Measurements from ENCODE around the gene ACP3. TPM values are rescaled to one million over a fixed set of nuclear protein-coding genes. Genes with fewer than 3 reads are reported as not detected.
A peak's percentile ranks its signal among the peaks of the same experiment; 100 is the strongest.

The ACP3 gene
- total RNA-seq, 1 experiment from 2014 or later = not detected

DNA sequence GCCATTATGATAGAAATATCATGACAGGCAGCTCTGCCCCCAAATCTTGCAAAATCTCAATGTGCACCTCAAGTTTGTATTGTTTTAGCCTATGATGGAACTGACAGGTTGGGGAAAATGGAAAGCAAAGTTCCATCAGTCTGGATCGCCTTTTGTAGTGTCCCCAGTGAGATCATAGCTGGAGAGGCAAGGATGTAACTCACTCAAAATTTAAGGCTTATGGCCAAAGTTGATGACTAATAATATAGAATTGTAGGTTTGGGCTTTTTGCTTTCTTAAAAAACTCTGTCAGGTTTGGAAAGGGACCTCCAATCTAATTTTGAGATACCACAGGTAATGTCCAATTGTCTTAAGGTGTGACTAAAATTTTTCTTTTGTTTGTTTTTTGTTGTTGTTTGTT lies 1.4 kb upstream of the ACP3 start:
- DNase-seq (ENCODE audit: low spot score) = no peak

DNA sequence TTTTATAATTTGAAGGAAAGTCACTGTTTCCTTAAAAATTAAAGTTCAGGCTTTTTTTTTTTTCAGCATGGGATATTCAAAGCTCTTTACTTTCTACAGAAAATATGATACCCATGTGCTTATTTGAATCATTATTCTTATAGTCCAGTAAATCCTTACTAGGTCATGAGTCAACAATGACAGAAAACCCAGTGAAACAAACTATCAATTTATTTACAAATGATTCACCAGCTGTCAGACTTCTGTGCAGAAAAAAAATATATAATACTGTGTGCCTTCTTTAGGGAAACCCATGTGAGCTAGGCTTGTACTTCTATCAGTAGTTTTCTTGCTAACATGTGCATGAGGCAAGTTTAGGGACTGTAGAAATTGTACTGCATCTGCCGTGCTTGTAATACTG lies 1.2 kb downstream of the ACP3 start:
- no peak for DNase-seq (ENCODE audit: low spot score)

DNA sequence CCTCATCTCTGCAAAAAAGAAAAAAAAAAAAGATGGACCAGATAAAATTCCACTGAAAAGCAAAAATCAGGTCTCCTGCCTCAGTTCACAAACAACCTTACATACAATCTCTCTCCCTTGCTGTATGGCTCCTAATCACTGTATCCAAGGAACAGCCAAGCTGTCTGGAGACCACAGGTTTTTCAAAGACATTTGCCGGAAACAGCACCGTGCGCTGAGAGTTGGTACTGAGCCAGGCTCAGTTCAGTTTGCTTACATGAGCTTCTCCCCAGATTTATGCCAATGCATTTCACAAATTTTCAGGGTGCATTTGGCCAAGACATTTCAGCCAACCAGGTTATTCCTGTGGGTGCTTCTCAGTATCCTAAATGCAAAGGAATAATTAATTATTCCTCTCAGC lies 4.1 kb downstream of the ACP3 start:
- no peak for DNase-seq (ENCODE audit: low spot score)

DNA sequence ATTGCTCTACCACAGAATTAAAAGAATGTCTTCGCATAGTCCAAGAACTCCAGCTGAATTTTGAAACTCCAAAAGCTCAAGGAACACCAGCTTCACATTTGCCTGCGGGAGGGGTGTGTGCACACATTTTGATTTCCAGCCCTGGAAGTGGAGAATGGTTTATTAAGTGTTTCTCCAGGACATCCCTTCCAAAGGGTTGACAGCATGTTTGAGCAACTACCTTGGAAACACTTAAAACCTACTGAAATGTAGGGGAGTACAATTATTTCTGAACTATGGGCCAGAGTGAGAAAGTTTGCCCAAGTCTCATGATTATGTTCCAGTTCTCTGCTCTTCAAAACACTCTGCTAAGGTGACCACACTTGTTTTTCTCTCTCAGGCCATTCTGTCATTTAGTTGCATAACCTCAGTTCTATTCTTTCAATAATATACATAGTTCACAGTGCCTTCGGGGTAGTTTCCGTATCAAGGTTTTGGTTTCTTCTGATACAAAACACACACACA lies 7.9 kb downstream of the ACP3 start:
- DNase-seq (ENCODE audit: low spot score) = no peak

DNA sequence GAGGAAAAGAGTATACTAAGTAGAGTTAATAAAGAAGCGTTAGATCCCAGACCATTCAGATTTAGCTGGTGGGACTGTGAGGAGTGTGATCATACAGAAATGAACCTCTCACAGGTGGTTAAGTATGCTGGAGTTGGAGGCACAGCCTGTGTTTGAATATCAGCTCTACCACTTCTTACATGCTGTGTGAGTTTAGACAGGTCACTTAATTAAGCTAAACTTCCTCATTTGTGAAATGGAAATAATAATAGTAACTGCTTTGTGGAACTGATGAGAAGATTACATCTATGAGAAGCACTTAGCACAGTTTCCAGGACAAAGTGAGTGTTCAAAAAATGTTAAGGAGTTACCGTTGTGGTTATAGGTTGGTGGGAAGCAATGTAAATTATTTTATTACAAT lies 8.4 kb downstream of the ACP3 start:
- no peak for DNase-seq (ENCODE audit: low spot score)

DNA sequence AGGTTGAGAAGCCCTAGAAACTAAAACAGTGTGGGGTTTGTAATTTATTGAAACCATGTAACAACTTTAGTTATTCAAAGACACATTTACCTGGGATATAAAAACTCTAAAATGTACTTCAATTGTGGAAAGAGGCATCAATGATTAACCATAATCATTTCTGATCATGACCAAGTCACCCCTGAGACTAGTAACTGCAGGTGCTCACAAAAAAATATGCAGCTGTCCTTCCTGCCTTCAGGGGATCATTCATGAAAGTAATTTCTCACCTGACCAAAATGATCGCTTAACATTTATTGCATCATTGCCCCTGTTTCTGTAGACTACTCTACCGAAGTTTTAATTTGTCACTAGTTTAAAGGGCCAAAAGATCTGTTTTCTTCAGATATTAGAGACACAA lies 9.0 kb downstream of the ACP3 start:
- no peak for DNase-seq (ENCODE audit: low spot score)

DNA sequence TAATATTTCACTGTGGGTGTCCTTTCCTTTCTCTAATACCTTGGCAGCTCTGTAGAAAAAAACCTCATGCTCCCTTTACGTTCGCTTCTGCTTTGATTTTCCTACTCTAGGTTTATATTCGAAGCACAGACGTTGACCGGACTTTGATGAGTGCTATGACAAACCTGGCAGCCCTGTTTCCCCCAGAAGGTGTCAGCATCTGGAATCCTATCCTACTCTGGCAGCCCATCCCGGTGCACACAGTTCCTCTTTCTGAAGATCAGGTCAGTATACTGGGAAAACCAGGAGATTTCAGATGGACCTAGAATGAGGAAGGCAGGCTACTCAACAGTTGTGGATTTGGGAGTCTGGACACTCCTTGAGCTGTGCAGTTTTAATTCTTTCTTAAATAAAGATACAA lies 14.9 kb downstream of the ACP3 start:
- DNase-seq (ENCODE audit: low spot score) = no peak

DNA sequence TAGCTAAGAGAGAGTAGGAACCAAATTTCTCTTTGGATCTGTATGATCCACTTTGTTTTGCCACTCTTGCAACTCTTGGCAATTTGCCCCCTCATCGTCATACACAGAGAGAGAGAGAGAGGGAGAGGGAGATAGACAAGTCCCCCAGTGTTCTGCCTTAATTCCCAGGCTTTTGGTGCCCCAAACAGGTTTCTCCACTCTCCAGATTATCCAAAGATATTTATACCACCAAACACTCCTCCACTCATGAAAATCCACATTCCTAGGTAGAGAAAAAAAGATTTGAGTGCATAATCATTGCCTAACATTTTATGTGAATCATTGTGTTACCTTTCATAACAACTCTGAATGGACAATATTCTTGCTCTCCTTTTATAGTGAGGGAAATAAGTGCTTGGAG lies 15.3 kb downstream of the ACP3 start:
- DNase-seq (ENCODE audit: low spot score) = no peak

DNA sequence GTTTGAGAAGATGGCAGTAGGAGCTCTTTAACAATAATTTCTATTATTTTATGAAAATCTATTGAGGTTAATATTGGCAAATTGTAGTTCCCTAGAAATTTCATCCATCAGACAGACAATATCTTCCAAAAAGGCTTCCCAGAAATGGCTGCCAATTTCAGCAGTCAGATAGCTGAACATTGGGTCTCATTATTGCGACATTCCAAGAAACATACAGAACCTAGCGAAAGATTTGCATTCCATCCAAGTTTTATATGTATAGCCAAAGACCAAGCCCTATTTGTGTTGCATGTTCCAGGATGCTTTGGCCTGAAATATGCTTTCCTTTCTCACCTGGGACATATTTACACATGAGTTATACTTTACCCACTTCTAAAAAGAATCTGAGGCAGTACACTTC lies 24.5 kb downstream of the ACP3 start:
- DNase-seq (ENCODE audit: low spot score) = no peak

DNA sequence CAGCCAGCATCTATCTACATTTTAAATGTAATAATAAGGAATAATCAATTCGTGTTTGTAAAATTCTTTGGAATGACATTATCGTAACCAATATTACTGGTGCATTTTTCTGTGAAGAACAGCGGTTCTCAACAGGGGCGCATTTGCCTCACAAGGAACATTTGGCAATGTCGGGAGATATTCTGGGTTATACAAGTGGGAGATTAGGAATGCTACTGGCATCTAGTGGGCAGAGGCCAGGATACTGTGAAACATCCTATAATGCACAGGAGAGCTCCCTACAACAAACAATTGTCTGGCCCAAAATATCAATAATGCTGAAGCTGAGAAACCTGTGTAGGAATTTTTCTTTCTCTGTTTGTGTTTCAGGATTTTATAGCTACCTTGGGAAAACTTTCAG lies 25.0 kb downstream of the ACP3 start:
- no peak for DNase-seq (ENCODE audit: low spot score)

DNA sequence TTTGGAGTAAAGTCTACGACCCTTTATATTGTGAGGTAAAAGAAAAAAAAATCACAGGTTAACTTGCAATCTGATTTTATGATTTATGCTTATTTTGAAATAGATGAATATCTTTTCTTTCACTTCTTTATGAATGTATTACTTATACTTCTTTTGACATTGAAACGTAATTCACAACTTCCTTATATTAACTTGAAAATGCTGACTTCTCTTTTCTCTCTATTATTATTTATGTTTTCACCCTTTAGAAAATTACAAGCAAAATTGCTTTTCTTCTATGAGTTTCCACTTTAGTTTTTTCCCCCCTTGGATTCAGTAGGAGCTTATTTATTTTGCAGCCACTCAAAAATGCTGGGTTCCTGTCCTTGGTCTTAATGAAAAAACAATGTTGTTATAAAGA lies 25.4 kb downstream of the ACP3 start:
- no peak for DNase-seq (ENCODE audit: low spot score)

DNA sequence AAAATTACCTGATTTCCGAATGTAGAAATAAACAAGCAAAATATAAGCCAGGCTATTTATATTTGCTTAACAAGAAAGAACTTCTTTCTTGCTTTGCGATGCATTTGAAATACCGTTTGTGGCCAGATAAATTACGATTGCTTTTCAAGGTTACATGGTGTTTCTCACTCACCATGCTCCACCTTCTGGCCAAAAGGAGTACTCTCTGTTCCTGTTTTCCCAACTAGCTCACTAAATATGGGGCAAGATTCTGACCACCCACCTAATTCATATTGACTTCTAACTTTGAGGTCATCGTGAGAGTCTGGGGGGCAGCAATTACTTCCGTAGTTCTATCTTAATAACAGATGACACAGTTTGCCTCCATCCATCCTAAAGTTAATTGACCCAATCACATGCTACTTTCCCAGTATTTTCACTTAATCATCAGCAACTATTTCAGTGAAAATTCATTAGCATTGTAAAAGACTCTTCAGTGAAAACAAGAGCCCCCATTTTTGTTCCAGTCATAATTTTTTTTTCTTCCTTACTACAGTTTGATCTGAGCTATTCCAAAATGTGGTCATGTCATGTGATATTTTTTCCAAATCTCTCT lies 25.9 kb downstream of the ACP3 start:
- peak; percentile 54 for DNase-seq (ENCODE audit: low spot score)

DNA sequence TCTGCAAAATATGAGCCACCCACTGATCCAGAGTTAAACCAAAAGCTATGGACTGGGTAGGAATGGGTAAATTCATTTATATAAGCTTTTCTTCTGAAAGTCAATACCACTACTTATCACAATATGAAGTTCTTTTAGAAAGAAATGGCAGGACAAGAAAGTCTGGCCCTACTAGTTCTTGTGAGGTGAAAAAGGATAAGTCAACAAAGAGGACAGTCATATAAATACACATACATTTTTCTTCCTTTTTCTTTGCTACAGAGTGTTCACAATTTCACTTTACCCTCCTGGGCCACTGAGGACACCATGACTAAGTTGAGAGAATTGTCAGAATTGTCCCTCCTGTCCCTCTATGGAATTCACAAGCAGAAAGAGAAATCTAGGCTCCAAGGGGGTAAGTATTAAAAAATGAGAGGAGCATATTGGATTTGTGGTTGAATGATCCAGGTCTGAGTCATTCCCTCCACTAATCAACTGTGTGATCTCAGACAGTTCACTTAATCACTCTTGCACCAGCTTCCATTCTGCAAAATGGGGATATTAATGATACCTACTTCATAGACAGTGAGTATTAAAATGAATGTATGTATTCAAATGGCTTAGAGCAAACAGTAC lies 27.6 kb downstream of the ACP3 start:
- DNase-seq (ENCODE audit: low spot score) = peak; percentile 38

DNA sequence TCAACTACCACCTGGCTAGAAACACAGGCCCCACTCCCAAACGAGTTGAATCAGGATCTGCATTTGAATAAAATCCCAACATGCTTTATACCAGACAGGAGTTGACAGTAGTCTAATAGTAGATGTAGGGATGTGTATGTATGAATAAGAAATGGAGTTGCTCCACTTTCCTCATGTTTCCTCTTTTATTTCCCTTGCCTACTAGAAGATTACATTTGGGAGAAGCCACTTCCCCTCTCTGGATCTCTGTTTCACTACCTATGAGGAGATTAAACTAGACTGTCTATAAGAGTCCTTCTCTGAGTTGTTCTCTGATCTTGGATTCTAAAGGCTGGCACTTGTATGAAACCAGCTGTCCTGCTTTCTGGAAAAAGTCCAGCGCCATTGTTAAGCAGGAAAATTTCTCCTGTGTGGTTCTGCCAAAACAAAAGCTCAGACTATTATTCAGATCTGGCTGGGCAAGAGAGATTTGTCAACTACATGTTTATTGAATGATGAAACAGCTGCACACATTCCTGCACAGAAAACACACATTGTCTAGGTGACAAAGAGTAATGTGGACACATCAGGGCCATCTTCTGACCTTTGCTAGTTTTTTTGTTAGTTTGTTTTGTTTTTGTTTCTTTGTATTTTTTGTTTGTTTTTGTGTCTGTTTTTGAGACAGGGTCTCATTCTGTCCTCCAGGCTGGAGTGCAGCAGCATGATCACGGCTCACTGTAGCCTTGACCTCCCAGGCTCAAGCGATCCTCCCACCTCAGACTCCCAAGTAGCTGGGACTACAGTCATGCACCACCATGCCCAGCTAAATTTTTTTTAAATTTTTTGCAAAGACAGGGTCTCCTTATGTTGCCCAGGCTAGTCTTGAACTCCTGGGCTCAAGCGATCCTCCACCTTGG lies 29.9 kb downstream of the ACP3 start:
- DNase-seq (ENCODE audit: low spot score) = peak; percentile 40

DNA sequence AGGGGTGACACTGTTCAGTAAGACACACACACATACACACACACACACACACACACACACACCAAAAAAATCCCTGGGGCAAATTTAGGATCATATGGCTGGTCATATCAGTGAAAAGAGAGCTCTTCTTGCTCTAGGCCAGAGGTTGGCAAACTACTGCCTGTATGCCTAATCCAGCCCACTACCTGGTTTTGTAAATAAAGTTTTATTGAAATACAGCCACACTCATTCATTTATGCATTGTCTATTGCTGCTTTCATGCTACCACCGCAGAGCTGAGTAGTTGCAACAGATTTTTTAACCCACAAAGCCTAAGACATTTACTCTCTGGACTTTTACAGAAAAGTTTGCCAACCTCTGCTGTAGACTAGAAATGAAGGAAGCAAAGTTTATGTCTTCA lies 30.6 kb downstream of the ACP3 start:
- DNase-seq (ENCODE audit: low spot score) = no peak

DNA sequence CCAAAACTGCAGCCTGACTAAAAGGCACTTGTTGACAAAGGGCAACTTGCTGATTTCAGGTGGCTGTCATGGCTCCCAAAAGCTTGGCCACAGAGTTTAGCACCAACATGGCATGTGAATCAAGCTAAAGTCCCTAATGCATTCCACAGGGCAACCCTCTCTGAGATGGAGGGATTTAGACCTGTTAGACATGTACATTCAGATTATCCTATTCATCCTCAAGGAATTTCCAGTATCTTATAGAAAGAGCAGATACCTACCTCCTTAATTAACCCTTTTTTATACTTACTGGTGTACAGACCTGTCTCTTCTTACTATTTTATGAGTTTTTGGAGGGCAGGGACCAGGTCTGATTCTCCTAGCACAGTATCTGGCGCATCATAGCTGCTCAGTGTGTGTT lies 31.3 kb downstream of the ACP3 start:
- no peak for DNase-seq (ENCODE audit: low spot score)

DNA sequence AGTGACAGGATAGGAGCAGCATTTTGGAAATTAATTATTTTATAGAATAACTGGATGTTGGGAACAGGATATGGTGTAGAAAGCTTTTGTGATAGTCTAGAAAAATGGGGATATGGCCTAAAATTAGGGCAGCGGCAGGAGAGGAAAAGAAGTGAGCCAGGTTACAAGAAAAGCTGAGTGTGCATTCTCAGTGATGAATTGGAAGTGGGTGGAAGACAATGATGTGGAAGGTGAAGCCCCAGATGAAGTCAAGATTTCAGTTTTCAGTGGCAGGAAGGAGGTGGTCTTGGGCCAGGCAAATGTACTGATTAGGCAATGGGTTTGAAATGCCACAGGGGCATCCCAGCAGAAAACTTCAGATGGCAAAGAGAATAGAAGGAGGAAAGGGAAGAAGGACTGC lies 33.6 kb downstream of the ACP3 start:
- no peak for DNase-seq (ENCODE audit: low spot score)

DNA sequence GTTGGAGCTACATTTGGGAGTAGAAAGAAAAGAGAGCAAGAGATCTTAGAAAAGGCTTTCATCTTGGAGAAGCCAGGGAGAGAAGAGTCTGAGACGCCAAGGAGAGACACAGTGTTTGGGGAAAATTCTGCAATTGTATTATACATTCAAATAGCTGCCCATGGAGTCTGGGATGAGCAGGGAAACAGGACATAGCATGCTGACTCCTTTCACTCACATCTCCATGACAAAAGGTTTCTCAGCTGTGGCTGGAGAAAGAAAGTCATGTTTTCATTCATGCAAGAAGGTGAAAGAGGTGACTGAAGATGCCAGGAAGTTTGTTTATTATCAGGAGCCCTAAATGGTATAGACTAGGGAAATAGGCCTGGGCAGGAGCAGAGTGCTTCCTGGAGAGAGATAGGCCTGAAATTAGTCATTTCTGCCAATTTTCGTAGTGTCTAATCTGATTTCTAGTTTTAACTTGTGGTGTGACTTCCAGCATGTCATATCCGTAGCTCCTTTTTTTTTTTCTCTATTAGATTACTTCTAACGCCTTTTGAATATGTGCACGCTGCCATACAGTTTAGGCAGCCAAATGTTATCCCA lies 34.1 kb downstream of the ACP3 start:
- DNase-seq (ENCODE audit: low spot score) = no peak

DNA sequence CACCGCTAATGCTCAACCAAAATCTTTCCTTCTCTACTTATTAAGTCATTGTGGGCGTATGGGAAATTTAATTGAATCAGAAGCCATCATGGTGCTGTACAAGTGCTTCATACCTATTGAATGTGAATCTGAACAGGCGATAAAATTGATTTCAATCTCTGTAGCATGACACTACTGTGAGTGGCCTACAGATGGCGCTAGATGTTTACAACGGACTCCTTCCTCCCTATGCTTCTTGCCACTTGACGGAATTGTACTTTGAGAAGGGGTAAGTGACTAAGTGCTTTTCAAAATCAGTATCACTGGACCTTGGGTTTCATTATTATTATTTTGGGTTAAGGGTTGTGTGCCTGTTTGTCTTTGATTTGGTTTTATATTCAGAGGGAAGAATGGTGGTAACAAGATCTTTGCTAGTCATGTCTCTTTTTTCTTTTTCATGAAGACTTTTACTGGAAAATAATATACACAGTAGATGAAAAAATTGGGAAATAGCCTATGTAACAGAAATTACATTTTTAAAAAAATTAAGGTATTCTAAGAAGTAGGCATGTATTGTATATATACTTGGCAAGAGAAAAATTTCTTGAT lies 35.4 kb downstream of the ACP3 start:
- peak; percentile 78 for DNase-seq (ENCODE audit: low spot score)

DNA sequence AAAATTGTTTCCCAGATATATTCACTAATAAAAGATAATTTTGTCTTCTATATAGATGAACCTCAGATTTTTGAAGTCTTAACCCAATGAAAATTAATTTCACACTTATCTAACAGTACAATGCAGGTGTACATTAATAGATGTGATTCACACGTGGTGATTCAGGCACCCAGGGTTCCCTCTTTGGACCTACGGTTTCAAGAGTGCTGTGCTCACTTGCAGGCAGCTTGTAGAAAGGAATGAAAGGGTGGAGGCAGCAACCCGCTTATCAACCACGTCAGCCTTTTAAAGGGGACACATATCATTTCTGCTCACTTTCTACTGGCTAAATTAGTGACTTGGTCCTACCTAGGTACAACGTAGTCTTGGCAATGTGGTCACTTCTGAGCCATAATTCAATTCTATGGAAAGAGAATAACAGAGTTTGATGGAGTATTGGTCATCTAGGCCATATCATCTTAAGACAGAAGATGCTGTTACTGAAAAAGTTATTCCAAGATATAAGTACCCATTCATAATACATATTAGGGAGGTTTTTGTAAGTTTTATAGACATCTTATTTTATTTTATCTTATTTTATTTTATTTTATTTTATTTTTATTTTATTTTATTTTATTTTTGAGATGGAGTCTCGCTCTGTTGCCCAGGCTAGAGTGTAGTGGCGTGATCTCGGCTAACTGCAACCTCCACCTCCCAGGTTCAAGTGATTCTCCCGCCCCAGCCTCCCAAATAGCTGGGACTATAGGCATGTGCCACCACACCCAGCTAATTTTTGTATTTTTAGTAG lies 37.9 kb downstream of the ACP3 start:
- DNase-seq (ENCODE audit: low spot score) = peak; percentile 19

DNA sequence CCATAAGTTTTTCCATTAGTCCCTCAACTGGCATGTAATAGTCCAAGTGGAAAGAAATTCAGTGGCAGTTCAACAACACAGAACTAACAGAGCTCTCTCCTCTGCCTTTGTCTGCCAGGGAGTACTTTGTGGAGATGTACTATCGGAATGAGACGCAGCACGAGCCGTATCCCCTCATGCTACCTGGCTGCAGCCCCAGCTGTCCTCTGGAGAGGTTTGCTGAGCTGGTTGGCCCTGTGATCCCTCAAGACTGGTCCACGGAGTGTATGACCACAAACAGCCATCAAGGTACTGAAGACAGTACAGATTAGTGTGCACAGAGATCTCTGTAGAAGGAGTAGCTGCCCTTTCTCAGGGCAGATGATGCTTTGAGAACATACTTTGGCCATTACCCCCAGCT lies 39.4 kb downstream of the ACP3 start:
- DNase-seq (ENCODE audit: low spot score) = no peak

Data from A172 (cell line).